Fibroblast of villous mesenchyme (primary cell): Measurements from ENCODE around the gene RAI14. TPM values are rescaled to one million over a fixed set of nuclear protein-coding genes. Genes with fewer than 3 reads are reported as not detected.

ENCODE experiments used
- DNase-seq: peaks from one replicate; pipeline ENCODE4 v3.0.0-alpha.2; 2010; ENCODE audit warnings: low read depth
- H3K4me3 ChIP-seq: 2 replicates; pipeline ENCODE4 v1.5.1; 2011; ENCODE audit warnings: low read depth, mild to moderate bottlenecking, low read length
- total RNA-seq: library from RNA; depleted of rRNA; stranded (reverse); fragments of >200 nt; gene quantifications from 2 replicates; pipeline ENCODE4 v1.2.3, GENCODE V29; 2012
- TF ChIP-seq, protein P1 (sequence below): IDR thresholded peaks from 2 replicates; pipeline ENCODE4 v1.5.1; 2012; ENCODE audit warnings: low read depth, mild to moderate bottlenecking, low read length; ENCODE audit not compliant: insufficient read depth

The RAI14 gene
- total RNA-seq, 1 donor: 291 TPM

- TF ChIP-seq, protein P1, sequence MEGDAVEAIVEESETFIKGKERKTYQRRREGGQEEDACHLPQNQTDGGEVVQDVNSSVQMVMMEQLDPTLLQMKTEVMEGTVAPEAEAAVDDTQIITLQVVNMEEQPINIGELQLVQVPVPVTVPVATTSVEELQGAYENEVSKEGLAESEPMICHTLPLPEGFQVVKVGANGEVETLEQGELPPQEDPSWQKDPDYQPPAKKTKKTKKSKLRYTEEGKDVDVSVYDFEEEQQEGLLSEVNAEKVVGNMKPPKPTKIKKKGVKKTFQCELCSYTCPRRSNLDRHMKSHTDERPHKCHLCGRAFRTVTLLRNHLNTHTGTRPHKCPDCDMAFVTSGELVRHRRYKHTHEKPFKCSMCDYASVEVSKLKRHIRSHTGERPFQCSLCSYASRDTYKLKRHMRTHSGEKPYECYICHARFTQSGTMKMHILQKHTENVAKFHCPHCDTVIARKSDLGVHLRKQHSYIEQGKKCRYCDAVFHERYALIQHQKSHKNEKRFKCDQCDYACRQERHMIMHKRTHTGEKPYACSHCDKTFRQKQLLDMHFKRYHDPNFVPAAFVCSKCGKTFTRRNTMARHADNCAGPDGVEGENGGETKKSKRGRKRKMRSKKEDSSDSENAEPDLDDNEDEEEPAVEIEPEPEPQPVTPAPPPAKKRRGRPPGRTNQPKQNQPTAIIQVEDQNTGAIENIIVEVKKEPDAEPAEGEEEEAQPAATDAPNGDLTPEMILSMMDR: no peak
- no peak overlapping the region for H3K4me3 ChIP-seq
- DNase-seq: peak; percentile 97
Observed at GRCh38 chr5:34660444-34660843, 4.3 kb downstream of the RAI14 start.

DNA sequence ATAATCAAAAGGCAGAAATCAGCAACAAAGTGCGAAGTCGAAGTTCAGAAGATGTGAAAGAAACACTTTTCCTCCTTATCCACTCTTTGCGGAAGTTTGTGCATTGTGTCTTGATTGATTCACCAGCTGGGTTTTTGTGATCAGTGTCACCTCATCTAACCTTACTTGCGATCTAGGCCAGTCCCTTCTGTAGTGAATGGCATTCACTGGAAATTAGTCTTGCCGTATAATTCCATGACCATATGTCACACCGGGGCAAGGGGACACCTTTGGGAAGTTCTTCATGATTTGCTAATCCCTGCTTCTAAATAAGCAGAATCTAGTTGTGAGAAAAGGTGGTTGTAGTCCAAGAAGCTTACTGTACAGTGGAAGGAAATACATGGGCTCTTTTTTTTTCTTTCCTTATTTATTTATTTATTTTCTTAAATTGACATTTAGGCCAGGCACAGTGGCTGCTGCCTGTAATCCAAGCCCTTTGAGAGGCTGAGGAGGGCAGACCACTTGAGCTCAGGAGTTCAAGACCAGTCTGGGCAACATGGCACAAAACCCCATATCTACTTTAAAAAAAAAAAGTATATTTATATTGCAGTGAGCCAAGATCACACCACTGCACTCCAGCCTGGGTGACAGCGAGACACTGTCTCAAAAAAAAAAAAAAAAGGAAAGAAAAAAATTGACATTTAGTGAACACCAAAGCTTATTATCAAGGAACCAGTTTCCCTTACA is 7.8 kb downstream of the RAI14 start:
- no peak overlapping the region for H3K4me3 ChIP-seq
- TF ChIP-seq, protein P1: no peak
- DNase-seq: no peak

- TF ChIP-seq, protein P1: no peak
- DNase-seq: no peak
- no peak overlapping the region for H3K4me3 ChIP-seq
Observed at GRCh38 chr5:34666392-34667080, 10.4 kb downstream of the RAI14 start.

- DNase-seq: no peak
- H3K4me3 ChIP-seq: no peak overlapping the region
- TF ChIP-seq, protein P1: no peak
Observed at GRCh38 chr5:34667705-34668104, 11.6 kb downstream of the RAI14 start.

DNA sequence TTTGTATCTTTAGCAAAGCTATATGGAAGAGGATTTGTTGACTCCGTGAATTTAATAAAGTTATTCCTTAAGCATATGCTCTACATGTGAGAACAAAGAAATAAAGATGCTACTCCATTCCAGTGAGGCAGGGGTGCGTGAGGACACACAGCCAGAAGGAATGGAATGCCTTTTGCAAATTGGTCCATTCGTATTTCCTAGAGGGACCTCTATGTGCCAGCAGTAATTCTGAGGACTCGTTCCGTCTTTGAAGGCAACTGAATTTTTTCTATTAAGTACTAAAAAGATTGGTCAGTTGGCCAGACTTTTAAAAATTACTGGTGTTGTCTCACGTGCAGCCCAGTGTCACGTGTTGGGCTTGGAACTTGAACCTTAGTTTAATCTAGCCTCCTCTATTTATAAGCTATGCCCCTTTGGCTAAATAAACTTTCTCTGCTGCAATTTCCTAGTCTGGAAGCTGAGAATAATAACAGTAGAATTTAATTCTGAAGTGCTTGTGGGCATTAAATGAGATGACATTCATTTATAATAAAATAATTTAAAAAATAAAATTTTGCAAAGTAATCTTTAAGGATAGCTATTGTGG is 13.9 kb downstream of the RAI14 start:
- no peak for DNase-seq
- no peak overlapping the region for H3K4me3 ChIP-seq
- TF ChIP-seq, protein P1: no peak

DNA sequence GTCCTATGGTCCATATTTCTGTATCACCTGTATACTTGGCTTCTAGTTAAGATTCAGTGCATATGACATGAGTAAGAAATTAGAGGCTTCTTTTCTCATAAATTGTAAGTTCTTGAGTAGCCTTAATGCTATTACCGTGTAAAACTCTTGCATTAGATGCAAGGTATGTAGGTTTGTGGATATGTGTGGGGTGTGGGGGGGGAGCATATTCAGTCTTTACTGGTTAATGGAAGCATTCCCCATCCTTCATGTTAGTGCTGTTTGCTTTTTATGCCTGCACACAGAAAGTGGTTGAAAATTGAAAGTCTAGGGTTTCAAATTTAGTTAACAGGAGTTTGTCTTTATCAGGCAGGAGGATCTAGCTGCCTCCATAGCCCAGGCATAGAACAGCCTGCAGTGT is 16.1 kb downstream of the RAI14 start:
- H3K4me3 ChIP-seq: no peak overlapping the region
- TF ChIP-seq, protein P1: no peak
- no peak for DNase-seq
